ENCODE measurements around the gene SHB.
A peak's percentile ranks its signal among the peaks of the same experiment; 100 is the strongest.

Gene SHB

GRCh38 chr9:38030658-38031057 is 38.4 kb downstream of the SHB start:
- H3K27ac ChIP-seq (ENCODE audit: extremely low read depth, low read depth, low read length), result no peak overlapping the region
- no peaks in the 10 kb centered on the region; the same call in 1 of the 2 replicates for H3K4me1 ChIP-seq (ENCODE audit: control insufficient read depth, insufficient read depth, low read length)
- POLR2A ChIA-PET, result no interaction called here
- H3K36me3 ChIP-seq (ENCODE audit: control insufficient read depth in 2 of 2, insufficient read depth in 1 of 2, low read length in 2 of 2), result no peaks in the 10 kb centered on the region
- TF ChIP-seq ZNF239 (tag by site-specific recombination; IDR thresholded peaks at IDR 0.05) (no peak), ZNF2 (tag by site-specific recombination; IDR thresholded peaks at IDR 0.05) (no peak), ZNF514 (tag by site-specific recombination; IDR thresholded peaks at IDR 0.05) (no peak), ZNF558 (tag by site-specific recombination; IDR thresholded peaks at IDR 0.05) (no peak), PATZ1 (tag by site-specific recombination; IDR thresholded peaks at IDR 0.05) (no peak), ZNF292 (tag by site-specific recombination; IDR thresholded peaks at IDR 0.05; ENCODE audit: borderline replicate concordance, low read depth) (no peak), ZBTB8A (tag by site-specific recombination; IDR thresholded peaks at IDR 0.05) (no peak), SP7 (tag by site-specific recombination; IDR thresholded peaks at IDR 0.05) (no peak), ZNF148 (tag by site-specific recombination; IDR thresholded peaks at IDR 0.05; ENCODE audit: borderline replicate concordance) (no peak), KLF9 (tag by site-specific recombination; IDR thresholded peaks at IDR 0.05; ENCODE audit: low read depth) (no peak), ZNF529 (tag by site-specific recombination; IDR thresholded peaks at IDR 0.05; ENCODE audit: insufficient replicate concordance) (no peak), ZNF544 (tag by site-specific recombination; IDR thresholded peaks at IDR 0.05) (no peak), ZNF398 (tag by site-specific recombination; IDR thresholded peaks at IDR 0.05) (no peak)
- no peaks in the 10 kb centered on the region for H3K9me3 ChIP-seq (ENCODE audit: control insufficient read depth, insufficient read depth, low read depth, low read length)
- CTCF ChIA-PET, result interaction anchor here (0.6 to 0.8 kb wide), 3 partner anchors 17 to 631 kb away, joined by 3 read pairs; no protein-coding TSS in a partner anchor
- H3K4me3 ChIP-seq (ENCODE audit: low read depth, low read length), result no peak overlapping the region

GRCh38 chr9:38029915-38030638 is 39.0 kb downstream of the SHB start:
- no peaks in the 10 kb centered on the region for H3K36me3 ChIP-seq (ENCODE audit: control insufficient read depth in 2 of 2, insufficient read depth in 1 of 2, low read length in 2 of 2)
- ChIA-PET CTCF (interaction anchor here (0.6 to 0.8 kb wide), 2 partner anchors 17 to 631 kb away, joined by 3 read pairs; no protein-coding TSS in a partner anchor), POLR2A (no interaction called here)
- H3K4me1 ChIP-seq (ENCODE audit: control insufficient read depth, insufficient read depth, low read length), result no peaks in the 10 kb centered on the region; the same call in 1 of the 2 replicates
- no peak overlapping the region for H3K27ac ChIP-seq (ENCODE audit: extremely low read depth, low read depth, low read length)
- TF ChIP-seq EGR2 (tag by site-specific recombination; IDR thresholded peaks at IDR 0.05; ENCODE audit: low read depth) (0 out of 2 replicates have a peak, but pooled peaks have one; percentile 9), ZNF571 (tag by site-specific recombination; IDR thresholded peaks at IDR 0.05) (no peak), ZNF274 (IDR thresholded peaks at IDR 0.05; ENCODE audit: low read length) (no peak), ZNF274 (tag by site-specific recombination; IDR thresholded peaks at IDR 0.05; ENCODE audit: borderline replicate concordance) (no peak), ZNF747 (tag by site-specific recombination; IDR thresholded peaks at IDR 0.05) (no peak), SP3 (tag by site-specific recombination; IDR thresholded peaks at IDR 0.05) (no peak)
- H3K9me3 ChIP-seq (ENCODE audit: control insufficient read depth, insufficient read depth, low read depth, low read length), result no peaks in the 10 kb centered on the region
- no peak overlapping the region for H3K4me3 ChIP-seq (ENCODE audit: low read depth, low read length)
